ENCODE data around the gene CTIF. TPM values are rescaled to one million over a fixed set of nuclear protein-coding genes. Genes with fewer than 3 reads are reported as not detected.

CTIF gene
- total RNA-seq, 1 donor from 2014 or later, result 81.9 TPM

DNA sequence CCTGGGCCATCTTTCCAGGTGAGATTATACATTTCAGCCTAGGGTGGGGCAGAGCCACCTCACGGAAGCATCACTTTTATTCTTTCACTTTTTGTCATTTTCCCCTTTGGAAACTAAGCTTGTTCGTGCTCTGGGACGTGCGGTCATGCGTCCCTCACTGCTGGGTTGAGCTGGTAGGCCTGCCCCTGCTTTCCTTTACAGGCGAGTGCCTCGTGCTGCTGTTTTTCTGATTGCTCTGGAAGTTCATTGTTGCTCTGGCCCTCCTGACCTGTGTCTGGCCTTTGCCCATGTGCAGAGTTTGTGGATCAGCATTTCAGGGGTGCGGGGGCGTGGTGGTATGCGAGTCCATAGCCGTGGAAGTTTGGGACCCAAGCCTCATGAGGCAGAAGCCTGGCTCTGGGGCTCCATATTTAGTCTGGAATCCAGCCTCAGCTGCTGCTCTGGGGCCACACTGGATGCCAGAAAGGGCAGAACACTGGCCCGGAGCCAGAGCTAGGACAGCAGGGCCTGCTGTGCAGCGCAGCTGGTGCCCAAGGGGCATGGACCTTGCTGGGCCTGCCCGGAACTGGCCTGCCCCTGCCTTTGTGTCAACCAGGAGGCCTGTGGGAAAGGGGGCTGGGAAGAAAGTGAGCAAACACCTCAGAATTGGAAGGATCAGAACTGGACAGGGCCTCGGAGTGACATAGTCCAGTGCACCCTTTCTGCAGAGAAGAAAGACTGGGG lies 51.1 kb downstream of the CTIF start:
- ATAC-seq, result peak; percentile 69
- DNase-seq (ENCODE audit: low spot score), result peak; percentile 81
- intact Hi-C loops (cut with DNase I), result no loop called here

DNA sequence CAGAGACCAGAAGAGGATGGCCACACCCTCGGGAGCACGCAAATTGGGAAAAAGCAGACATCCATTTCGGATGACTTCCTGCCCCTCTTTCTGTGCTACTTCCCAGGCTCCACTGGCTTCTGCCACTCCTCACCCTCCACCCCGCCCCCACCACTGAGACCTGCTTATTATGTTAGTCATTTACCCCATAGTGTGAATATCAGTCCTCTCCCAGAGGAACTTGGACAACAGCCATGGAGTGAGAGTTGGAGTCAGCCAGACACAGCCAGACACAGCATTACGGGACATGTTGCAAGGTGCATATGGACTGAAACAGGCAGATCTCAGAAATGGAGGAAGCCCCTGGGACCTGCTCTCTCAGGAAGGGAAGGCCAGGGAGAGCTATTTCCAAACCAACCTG lies 51.8 kb downstream of the CTIF start:
- DNase-seq (ENCODE audit: low spot score), result no peak
- intact Hi-C loops (cut with DNase I), result no loop called here

DNA sequence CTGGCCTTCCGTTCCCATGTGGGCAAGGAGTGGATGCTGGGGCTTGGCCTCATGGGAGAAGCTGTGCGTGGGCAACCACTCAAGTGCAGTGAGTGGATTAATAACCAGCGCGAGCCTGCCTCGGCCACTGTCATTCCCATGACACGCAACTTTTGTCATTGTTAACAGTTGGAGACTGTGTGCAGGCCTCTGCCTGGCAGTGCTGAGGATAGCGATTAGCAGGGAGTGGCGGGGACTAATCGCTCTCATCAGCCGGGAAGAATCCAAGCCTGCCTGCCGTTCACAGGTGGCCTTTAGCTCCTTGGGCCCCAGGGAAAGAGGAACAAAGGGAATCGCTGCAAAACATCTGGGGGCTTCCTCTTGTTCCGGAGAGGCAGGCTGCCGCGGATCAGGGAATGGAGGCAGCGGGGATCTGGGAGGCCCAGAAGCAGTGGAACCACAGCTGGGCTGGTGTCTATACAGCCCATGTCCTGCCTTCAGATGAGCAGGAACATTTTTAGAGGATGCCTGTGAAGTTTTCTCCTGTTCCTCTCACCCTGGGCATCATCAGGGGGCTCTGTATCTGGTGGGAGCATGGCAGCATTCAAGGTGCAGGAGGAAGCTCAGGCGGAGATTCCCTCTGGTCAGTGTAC lies 53.8 kb downstream of the CTIF start:
- no peak for DNase-seq (ENCODE audit: low spot score)
- no peak for ATAC-seq
- intact Hi-C loops (cut with DNase I), result no loop called here

More for the DNA sequence above, 51.8 kb downstream of the CTIF start:
- no peak for ATAC-seq

DNA sequence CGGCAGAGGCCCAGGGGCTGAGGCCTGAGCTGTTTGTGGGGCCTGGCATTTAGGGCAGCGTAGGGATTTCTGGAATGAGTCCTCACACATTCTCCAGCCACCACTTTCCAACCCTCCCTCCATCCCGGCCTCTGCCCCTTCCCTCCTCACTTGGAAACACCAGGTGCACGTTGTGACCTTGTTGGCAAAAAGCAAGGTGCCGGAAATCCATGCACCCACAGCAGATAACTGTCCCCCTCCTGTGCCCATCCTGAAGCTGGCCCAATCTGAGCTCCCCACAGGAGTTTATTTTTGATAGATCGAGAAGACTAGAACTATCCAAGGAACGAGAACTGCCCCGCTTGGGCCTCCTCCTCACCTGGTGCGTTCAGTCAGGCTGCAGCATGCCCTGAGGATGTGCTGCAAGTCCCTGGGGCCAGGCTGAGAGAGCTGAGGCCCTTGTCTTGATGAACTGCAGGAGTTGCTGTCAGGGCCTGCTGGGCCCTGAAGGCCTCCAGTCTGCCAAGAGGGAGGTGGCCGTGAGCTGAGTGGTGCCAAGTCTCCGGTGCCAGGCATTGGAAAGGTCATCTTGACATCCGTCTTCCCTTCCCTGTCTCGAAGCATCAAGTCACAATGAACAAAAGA lies 55.8 kb downstream of the CTIF start:
- intact Hi-C loops (cut with DNase I), result no loop called here
- DNase-seq (ENCODE audit: low spot score) (no peak), ATAC-seq (peak; percentile 11)

- DNase-seq (ENCODE audit: low spot score), result no peak
- intact Hi-C loops (cut with DNase I), result no loop called here
- no peak for ATAC-seq
These were observed 56.9 kb downstream of the CTIF start for GRCh38 chr18:48595703-48596218.

DNA sequence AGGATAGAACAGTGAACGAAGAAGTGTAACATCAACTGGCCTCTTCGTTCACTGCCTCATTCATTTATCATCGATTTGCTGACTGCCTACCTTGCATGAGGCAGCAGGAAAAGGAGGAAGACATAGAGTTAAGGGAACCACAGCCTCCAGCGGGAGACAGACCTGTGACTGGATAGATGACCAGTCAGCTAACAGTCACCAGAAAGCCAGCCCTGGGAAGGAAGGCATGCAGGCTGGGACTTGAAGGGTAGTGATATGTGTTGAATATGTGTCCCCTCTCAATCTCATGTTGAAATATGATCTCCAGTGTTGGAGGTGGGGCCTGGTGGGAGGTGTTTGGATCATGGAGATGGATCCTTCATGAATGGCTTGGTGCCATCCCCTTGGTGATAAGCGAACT lies 58.3 kb downstream of the CTIF start:
- ATAC-seq, result no peak
- no peak for DNase-seq (ENCODE audit: low spot score)
- intact Hi-C loops (cut with DNase I), result no loop called here

DNA sequence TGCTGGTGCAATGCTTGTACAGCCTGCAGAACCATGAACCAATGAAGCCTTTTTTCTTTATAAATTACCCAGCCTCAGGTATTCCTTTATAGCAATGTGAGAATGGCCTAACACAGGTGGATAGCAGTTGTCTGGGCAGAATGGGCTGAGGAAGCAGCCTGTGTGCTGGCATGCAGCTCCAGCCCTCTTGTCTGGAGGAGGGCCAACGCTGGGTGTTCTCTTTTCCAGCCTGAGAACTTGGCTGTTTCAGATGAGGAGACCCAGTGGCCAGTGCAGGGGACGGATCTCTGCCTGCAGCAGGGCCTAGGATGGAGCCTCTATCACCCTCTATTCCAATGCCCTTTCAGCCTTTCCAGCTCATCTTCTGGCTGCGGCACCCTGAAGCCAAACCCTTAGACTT lies 58.8 kb downstream of the CTIF start:
- DNase-seq (ENCODE audit: low spot score) (no peak), ATAC-seq (no peak)
- intact Hi-C loops (cut with DNase I), result no loop called here

DNA sequence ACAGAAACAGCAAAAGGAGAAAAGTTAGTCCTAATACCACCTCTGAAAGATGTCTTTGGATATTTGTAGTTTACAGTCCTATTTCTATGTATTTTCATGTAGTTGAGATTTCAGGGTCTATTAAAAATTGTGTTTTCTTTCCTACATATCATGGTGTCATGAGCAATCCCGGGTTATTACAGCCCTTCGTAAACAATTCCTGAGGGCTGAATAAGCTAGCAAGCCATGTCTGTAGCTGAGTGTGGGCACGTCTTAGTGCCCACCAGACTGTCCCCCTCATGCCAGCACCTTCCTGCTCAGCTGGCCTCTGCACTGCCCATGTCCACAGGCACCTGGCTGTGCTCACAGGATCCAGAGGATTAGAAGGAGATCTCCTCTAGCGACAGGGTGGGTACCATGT lies 60.6 kb downstream of the CTIF start:
- DNase-seq (ENCODE audit: low spot score) (no peak), ATAC-seq (no peak)
- intact Hi-C loops (cut with DNase I), result no loop called here

GRCh38 chr18:48600046-48600445 lies 61.2 kb downstream of the CTIF start:
- DNase-seq (ENCODE audit: low spot score) (no peak), ATAC-seq (no peak)
- intact Hi-C loops (cut with DNase I), result no loop called here

- intact Hi-C loops (cut with DNase I), result no loop called here
- DNase-seq (ENCODE audit: low spot score) (no peak), ATAC-seq (no peak)
These were observed 61.7 kb downstream of the CTIF start for GRCh38 chr18:48600456-48601090.

GRCh38 chr18:48601343-48601742 lies 62.5 kb downstream of the CTIF start:
- intact Hi-C loops (cut with DNase I), result no loop called here
- DNase-seq (ENCODE audit: low spot score) (no peak), ATAC-seq (no peak)

DNA sequence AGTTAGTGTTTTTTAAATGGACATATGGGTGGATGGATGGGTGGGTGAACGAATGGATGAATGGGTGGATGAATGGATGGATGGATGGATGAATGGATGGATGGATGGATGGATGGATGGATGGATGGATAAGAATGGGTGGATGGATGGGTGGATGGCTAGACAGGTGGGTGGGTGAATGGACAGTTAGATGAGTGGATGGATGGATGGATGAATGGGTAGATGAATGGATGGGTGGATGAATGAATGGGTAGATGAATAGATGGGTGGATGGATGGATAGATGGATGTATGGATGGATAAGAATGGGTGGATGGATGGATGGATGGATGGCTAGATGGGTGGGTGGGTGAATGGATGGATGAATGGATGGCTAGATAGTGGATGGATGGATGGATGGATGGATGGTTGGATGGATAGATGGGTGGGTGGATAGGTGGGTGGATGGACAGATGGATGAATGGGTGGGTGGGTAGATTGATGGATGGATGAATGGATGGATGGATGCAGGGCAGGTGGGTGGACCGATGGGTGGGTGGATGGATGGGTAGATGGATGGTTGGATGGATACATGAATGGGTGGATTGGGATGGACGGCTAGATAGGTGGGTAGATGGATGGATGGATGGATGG lies 64.0 kb downstream of the CTIF start:
- intact Hi-C loops (cut with DNase I), result no loop called here
- DNase-seq (ENCODE audit: low spot score) (no peak), ATAC-seq (no peak)

- ATAC-seq (no peak), DNase-seq (ENCODE audit: low spot score) (no peak)
- intact Hi-C loops (cut with DNase I), result no loop called here
These were observed 66.6 kb downstream of the CTIF start for GRCh38 chr18:48605408-48605845.

- DNase-seq (ENCODE audit: low spot score) (peak; percentile 71), ATAC-seq (peak; percentile 83)
- intact Hi-C loops (cut with DNase I), result no loop called here
These were observed 68.5 kb downstream of the CTIF start for GRCh38 chr18:48607056-48607984.

DNA sequence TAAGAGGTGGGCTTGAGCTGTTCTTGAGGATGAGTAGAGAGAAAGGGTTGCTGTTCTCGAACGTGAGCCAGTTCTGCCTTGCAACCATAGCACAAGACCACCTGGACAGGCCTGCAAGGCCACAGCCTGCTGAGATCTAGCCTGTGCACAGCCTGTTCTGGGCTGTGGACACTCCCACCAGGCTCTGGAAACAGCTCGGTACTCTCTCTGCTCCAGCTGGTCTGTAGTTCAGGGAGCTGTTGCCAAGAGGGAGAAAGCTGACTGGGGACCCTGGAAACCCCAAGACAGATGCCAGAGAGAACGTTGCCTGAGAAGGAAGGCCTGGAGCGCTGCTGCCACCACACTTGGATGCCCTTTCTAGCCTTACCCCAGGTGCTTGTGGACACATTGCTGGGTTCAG lies 69.8 kb downstream of the CTIF start:
- DNase-seq (ENCODE audit: low spot score) (no peak), ATAC-seq (no peak)
- intact Hi-C loops (cut with DNase I), result no loop called here

DNA sequence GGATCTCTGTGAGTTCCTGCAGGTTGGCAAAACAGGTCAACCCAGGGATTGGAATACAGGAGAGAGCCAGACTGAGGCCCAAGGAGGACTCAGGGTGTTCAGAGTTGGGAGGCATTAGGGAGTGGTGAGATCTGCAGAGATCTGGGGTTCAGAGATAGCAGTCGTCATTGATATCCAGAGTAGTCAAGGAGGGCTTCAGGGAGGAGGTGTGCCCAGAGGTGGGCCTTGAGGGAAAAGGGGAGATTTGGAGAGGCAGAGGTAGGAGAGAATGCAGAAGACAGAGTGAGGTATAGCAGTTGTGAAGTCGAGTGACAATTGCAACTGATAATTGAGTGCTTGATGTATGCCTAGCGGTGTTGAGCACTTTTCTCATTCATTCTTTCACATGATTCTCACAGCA lies 70.3 kb downstream of the CTIF start:
- intact Hi-C loops (cut with DNase I), result no loop called here
- DNase-seq (ENCODE audit: low spot score) (no peak), ATAC-seq (no peak)

GRCh38 chr18:48609820-48610815 lies 71.3 kb downstream of the CTIF start:
- intact Hi-C loops (cut with DNase I), result no loop called here
- no peak for DNase-seq (ENCODE audit: low spot score)
- ATAC-seq, result no peak

Measured in sciatic nerve (tissue), 2 donors.